Endothelial cell of umbilical vein (primary cell): ENCODE data around the gene GALNT1.

Experiments
- EZH2 ChIP-seq: IDR thresholded peaks from 2 replicates; pipeline ENCODE4 v1.6.1; 2012; ENCODE audit warnings: borderline replicate concordance, low read depth, mild to moderate bottlenecking, moderate library complexity, low read length, inconsistent platforms; ENCODE audit not compliant: severe bottlenecking
- FOS ChIP-seq: IDR thresholded peaks from 2 replicates; pipeline ENCODE4 v1.6.1; 2011; ENCODE audit warnings: mild to moderate bottlenecking, low read length, moderate library complexity, borderline replicate concordance; ENCODE audit not compliant: insufficient read depth
- POLR2A ChIP-seq: IDR thresholded peaks from 2 replicates; pipeline ENCODE4 v1.6.1; 2012; ENCODE audit warnings: low read depth, mild to moderate bottlenecking, control low read depth, low read length
- POLR2AphosphoS5 ChIP-seq: IDR thresholded peaks from 2 replicates; pipeline ENCODE4 v1.6.1; 2012; ENCODE audit warnings: low read depth, mild to moderate bottlenecking, control low read depth, low read length, moderate library complexity; ENCODE audit not compliant: insufficient read depth
- TF ChIP-seq, protein P1 (sequence below), 2 donors: IDR thresholded peaks; 1 replicate in 1 of 2; 2 replicates in 1 of 2; pipeline ENCODE4 v1.5.1; 2011; ENCODE audit warnings: low read length in 2 of 2, mild to moderate bottlenecking in 2 of 2, moderate library complexity in 2 of 2, control low read depth in 1 of 2, inconsistent platforms in 1 of 2, low read depth in 1 of 2; ENCODE audit not compliant: insufficient read depth in 1 of 2; ENCODE audit errors: extremely low read depth in 1 of 2
- TF ChIP-seq, protein P2 (sequence below): IDR thresholded peaks from 2 replicates; pipeline ENCODE4 v1.6.1; 2011; ENCODE audit not compliant: insufficient read depth, insufficient read length

DNA sequence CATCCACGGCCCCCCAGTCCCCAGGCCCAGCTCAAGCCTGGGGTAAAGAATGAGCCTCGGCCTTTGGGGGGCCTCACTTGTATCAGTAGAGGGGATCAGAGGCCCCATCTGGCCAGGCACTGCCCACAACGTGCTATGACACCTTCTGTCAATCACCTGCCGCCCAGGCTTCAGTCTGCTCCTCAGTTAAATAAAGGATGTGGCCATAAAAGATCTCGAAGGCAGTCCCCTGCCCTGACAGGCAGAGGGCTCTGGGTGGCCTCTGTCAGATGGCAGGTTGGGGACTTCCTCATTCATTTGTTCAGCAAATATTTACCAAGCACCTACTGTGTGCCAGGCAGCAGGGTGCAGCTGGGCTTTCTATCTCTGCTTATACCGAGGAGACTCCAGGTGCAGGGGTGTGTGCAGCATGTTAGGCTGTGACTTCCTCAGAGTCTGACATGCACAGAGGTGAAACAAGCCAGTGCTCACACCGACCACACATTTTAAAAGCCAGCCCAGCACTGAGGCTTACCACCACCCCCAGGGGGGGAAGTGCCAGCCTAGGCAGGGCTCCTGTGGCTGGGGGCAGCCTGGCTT is 166.4 kb downstream of the GALNT1 start:
- TF ChIP-seq POLR2AphosphoS5 (no peak), POLR2A (no peak), FOS (no peak), EZH2 (no peak)
- TF ChIP-seq, protein P1, sequence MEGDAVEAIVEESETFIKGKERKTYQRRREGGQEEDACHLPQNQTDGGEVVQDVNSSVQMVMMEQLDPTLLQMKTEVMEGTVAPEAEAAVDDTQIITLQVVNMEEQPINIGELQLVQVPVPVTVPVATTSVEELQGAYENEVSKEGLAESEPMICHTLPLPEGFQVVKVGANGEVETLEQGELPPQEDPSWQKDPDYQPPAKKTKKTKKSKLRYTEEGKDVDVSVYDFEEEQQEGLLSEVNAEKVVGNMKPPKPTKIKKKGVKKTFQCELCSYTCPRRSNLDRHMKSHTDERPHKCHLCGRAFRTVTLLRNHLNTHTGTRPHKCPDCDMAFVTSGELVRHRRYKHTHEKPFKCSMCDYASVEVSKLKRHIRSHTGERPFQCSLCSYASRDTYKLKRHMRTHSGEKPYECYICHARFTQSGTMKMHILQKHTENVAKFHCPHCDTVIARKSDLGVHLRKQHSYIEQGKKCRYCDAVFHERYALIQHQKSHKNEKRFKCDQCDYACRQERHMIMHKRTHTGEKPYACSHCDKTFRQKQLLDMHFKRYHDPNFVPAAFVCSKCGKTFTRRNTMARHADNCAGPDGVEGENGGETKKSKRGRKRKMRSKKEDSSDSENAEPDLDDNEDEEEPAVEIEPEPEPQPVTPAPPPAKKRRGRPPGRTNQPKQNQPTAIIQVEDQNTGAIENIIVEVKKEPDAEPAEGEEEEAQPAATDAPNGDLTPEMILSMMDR (IDR thresholded peaks at IDR 0.05; ENCODE audit: extremely low read depth in 1 of 2, insufficient read depth in 1 of 2, low read depth in 1 of 2, low read length in 2 of 2) = no peak
- TF ChIP-seq, protein P2, sequence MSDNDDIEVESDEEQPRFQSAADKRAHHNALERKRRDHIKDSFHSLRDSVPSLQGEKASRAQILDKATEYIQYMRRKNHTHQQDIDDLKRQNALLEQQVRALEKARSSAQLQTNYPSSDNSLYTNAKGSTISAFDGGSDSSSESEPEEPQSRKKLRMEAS = no peak
